ENCODE data around the gene CLDN3. TPM values are rescaled to one million over a fixed set of nuclear protein-coding genes. Genes with fewer than 3 reads are reported as not detected.

CLDN3 gene
- total and polyA plus RNA-seq, 9 of the 15 experiments (the other 6 are each of a cell fraction or from before 2014, with no cell fraction given): 0.29 TPM; not detected in 8

GRCh38 chr7:73738220-73738611, 31.9 kb downstream of the CLDN3 start (continued):
- TF ChIP-seq ZBTB40 (IDR thresholded peaks at IDR 0.05) (peak; percentile 66), ZBTB40 (CRISPR knock-in tag; IDR thresholded peaks at IDR 0.05) (no peak), TRIM28 (IDR thresholded peaks at IDR 0.05) (0 out of 2 replicates have a peak, but pooled peaks have one; percentile 48), CBX5 (IDR thresholded peaks at IDR 0.05; ENCODE audit: borderline replicate concordance, low read depth) (no peak)
